D721Med (cell line): ENCODE data around the gene DKKL1.

ENCODE experiments used
- DNase-seq: peaks from one replicate; pipeline ENCODE4 v3.0.0; 2011; ENCODE audit warnings: low spot score; ENCODE audit not compliant: insufficient read length
- FAIRE-seq: peaks from 2 replicates; lab custom pipeline; 2011; peaks lifted over from hg19 to GRCh38; lab: Jason Lieb, UNC
- TF ChIP-seq, protein P1 (sequence below): IDR thresholded peaks from 2 replicates; pipeline ENCODE4 v1.5.1; 2012; ENCODE audit warnings: mild to moderate bottlenecking, control low read depth; ENCODE audit not compliant: insufficient read depth; ENCODE audit errors: missing control alignments

The DKKL1 gene

GRCh38 chr19:49413348-49413747, 49.7 kb downstream of the DKKL1 start:
- FAIRE-seq = no peak
- TF ChIP-seq, protein P1, sequence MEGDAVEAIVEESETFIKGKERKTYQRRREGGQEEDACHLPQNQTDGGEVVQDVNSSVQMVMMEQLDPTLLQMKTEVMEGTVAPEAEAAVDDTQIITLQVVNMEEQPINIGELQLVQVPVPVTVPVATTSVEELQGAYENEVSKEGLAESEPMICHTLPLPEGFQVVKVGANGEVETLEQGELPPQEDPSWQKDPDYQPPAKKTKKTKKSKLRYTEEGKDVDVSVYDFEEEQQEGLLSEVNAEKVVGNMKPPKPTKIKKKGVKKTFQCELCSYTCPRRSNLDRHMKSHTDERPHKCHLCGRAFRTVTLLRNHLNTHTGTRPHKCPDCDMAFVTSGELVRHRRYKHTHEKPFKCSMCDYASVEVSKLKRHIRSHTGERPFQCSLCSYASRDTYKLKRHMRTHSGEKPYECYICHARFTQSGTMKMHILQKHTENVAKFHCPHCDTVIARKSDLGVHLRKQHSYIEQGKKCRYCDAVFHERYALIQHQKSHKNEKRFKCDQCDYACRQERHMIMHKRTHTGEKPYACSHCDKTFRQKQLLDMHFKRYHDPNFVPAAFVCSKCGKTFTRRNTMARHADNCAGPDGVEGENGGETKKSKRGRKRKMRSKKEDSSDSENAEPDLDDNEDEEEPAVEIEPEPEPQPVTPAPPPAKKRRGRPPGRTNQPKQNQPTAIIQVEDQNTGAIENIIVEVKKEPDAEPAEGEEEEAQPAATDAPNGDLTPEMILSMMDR = no peak
- no peak for DNase-seq

DNA sequence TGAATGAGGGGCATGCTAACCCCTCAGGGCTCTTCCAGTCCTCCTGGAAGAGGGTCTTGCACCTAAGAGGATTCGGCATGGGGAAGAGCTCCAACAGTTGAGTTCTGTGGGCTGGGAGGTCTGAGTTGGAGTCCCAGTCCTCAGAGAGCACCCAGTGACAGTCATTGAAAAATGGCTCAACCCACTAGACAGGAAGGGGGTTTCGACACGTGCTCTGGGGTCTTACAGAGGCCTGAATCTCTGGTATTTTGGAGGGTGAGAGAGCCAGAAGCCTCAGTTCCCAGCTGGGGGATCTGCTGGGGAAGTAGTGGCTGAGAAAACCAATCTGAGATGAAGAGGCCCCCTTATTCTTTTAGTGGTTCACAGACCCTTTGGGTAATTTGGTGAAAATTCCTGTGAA, 50.6 kb downstream of the DKKL1 start:
- FAIRE-seq = no peak
- no peak for DNase-seq
- TF ChIP-seq, protein P1 = no peak

DNA sequence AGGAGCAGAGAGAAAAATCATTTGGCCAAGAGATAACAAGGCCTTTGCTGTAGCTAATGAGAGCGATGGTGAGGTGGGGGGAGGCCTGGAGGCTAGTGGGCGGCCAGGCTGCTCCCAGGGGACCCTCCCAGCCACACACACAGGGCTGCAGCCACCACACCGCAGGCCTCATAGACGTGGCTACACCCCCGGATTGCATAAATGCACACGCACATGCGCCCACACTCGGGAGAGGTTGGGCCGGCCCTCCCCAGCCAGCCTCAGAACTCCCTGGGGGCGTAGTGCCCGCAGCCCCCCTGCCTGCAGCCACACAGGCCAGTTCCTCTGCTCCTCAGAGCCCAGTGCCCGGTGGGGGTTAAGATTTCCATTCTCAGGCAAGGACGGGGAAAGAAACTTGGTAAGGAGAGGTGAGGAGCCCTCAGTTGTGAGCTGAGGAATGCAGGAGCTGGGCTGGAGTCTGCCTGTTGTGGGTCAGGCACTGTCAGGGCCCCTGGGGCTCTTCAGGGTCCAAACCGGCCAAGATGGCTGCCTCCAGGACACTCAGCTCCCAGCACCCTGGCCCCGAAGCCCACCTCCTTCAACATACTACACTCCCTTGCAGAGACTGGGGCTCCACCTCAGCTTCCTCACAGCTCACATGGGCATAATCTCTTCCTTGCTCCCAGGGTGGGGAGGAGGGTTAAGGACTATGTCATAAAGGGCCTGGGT, 51.6 kb downstream of the DKKL1 start:
- FAIRE-seq (no peak), DNase-seq (no peak)
- TF ChIP-seq, protein P1 = no peak

DNA sequence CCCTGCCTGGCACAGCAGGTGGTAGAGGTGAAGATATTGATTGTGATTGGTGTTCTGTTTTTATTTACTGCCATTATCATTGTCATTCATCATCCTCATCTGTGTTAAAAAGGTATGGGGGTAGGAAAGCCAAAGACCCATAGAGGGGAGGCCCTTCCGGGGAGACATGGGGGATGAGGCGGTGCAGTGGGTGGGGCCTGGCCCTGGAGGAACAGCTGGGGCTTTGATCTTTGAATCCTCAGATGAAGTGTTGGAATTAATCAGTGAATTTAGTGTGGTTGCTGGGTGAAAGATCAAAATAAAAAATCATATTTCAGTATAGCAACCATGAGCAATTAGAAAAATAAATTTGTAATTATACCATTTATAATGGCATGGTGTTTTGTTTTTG, 52.1 kb downstream of the DKKL1 start:
- DNase-seq (no peak), FAIRE-seq (no peak)
- TF ChIP-seq, protein P1 = no peak

GRCh38 chr19:49417088-49417487, 53.4 kb downstream of the DKKL1 start:
- DNase-seq (no peak), FAIRE-seq (no peak)
- TF ChIP-seq, protein P1 = no peak

- DNase-seq = no peak
- no peak for FAIRE-seq
- TF ChIP-seq, protein P1 = no peak
Observed at GRCh38 chr19:49418511-49418910, 54.8 kb downstream of the DKKL1 start.

GRCh38 chr19:49419173-49419572, 55.5 kb downstream of the DKKL1 start:
- TF ChIP-seq, protein P1 = no peak
- DNase-seq (no peak), FAIRE-seq (no peak)
